GM18499 (cell line): ENCODE data around the gene PRKAG3.
"Not testable (repeated sequence)": the region's sequence is repeated elsewhere in the genome, so short reads cannot be mapped to it uniquely, and the experiment has no call there.

Experiments
- ATAC-seq: cut with Tn5 transposase; IDR thresholded peaks from one replicate; pipeline ENCODE4 v1.9.1; 2021; ENCODE audit warnings: moderate number of reproducible peaks; ENCODE audit not compliant: insufficient read depth, unreplicated experiment

PRKAG3 gene

DNA sequence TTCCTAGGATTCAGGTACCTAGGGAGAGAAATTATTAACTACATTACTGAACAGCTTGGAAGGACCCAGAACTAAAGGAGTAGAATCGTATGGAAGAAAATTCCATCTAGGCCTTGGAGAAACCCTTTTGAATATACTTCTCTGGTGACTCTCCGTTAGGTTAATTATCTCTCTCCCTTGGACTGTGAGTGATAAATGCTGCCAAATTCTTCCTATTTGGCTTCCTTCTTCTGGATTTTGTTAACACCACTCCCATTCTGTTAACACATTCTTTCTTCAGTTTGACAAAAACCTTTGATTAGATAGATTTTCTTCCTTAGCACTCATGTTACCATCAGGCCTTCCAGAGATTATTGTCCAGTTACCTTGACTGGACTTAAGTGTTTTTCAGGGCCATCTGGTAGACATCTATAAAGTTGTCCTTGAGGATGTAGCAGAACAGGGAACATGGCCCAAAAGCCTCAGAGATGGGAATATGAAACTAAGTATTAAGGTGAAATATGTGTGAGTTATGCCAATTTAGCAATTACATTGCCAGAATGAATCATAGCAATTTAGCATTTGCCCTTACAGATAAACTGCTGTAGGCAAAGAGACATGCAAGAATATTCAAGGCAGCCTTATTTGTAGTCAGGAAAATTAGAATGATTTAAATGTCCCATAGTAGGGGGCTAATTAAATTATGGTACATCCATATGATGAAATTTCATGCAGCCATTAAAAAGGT, 42.9 kb downstream of the PRKAG3 start:
- ATAC-seq, result no peak

DNA sequence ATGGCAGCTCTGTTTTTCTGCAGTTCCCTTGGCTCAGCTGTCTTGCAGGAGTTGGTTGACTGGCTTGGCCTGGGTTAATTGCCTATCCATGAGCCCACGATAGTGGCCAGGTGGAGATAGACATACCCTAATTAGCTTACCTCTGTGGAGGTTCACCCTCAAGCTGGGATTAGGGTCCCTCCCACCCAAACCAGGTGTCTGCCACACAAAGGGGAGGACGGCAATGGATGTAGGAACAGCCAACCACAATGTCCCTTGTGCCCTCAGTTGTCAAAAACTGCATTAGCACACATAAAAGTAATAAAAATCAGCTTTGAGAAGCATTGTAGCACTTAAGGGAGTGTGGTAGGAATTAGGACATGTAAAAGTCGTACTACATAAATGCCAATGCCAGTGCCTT, 45.5 kb downstream of the PRKAG3 start:
- ATAC-seq, result no peak

DNA sequence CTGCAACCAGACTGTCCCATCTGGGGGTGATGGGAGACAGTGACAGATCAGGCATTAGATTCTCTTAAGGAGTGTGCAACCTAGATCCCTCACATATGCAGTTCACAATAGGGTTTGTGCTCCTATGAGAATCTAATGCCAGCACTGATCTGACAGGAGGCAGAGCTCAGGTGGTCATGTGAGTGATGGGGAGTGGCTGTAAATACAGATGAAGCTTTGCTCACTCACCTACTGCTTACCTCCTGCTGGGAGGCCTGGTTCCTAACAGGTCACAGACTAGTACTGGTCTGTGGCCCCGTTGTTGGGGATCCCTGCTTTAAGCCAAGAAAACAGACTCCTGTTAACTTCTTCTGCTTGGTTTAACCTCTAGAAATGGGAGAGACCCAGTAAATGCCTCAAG, 46.5 kb downstream of the PRKAG3 start:
- no peak for ATAC-seq

DNA sequence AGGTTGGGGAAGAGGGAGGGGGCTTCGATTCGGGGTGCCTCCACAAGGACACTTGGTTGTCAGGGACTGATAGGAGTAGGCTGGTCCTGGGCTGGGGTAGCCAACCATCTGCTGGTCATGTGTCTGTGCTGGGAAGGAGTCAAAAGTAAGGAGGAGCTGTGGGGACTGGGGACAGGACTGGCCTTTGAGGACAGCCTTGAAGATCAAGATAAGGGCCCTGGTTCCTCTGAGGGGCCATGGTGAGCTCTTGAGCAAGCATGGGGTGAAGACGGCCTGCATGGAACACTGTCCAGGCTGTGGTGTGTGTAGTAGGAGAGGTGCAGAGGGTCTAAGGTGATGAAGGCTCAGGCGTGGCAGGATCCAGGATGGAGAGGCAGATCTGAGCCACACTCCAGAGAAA, 47.9 kb downstream of the PRKAG3 start:
- no peak for ATAC-seq

DNA sequence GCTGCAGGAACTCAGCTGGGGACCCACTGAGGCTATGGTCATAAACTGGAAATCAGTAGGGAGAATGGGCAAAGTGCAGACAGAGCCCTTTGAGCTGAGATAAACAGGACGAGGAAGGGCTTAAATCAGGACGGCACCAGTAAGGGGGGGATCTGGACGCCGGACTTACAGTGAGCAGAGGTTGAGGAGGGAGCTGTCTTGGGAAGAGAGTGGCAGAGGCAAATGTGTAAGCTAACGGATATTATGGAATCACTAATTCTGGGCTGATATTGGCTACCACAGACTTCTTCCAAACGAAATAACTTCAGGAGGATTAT, 49.1 kb downstream of the PRKAG3 start:
- no peak for ATAC-seq

DNA sequence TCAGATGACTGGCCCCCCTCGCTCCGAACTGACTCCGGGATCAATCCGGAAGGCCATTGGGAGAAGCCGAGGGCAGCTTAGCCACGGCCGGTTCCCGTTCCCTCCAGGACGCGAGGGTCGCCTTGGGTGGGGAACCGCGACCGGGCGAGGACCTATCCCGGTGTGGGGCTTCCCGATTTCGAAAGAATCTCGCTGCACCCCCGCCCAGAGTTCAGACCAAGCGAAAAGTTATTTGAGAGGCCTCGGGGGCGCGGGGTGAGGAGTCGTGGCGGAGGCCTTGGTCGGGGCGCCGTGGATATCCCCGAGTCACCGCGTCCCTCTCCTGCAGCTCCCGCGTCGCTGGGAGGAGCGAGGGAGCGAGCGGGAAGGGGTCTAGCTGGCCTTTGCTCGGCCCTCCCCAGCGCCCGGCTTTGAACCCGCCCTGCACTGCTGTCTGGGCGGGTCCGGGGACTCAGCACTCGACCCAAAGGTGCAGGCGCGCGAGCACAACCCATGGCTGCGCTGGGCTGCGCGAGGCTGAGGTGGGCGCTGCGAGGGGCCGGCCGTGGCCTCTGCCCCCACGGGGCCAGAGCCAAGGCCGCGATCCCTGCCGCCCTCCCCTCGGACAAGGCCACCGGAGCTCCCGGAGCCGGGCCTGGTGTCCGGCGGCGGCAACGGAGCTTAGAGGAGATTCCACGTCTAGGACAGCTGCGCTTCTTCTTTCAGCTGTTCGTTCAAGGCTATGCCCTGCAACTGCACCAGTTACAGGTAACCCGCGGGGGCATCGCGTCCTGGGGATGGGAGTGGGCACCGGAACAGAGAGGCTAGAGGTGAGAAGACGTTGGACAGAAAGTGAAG, 49.7 kb downstream of the PRKAG3 start, which contains the start of gene CYP27A1:
Gene CYP27A1, plus strand, starts transcription at position 457 of the 837 bp plus-strand sequence. Its CDS starts 36 bp downstream, at position 493.
- no peak for ATAC-seq

DNA sequence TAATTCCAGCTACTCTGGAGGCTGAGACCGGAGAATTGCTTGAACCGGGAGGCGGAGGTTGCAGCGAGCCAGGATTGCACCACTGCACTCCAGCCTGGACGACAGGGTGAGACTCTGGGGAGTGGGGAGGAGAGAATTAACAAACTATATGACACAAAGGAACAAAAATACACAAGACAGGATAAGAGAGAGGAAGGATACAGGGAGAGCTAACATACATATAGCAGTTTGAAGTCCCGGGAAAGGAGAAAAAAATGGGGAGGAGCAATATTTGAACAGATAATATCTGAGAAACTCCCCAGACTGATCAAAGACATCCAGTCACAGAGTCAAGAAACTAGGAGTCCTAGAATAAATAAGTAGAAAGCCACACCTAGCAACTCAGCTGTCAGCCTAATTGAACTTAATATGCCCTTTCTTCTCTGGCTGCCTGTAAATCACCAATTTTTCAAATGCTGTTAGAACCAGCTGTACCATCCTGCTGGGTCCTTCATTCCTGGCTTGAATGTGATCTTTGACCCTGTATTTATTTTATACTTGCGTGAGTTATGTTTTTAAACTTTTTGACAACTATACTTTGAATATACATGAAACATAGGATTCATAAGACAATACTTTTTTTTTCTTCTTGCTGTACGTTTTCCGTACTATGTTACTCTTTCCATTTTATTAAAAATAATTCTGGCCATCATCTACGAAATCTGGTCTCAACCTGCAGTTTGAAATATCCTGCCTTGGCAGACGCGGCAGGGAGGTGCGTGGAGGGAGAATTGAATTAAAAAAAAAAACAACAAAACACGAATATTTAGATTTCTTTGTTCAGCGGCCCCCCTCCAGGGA, 50.5 kb downstream of the PRKAG3 start:
- no peak for ATAC-seq

DNA sequence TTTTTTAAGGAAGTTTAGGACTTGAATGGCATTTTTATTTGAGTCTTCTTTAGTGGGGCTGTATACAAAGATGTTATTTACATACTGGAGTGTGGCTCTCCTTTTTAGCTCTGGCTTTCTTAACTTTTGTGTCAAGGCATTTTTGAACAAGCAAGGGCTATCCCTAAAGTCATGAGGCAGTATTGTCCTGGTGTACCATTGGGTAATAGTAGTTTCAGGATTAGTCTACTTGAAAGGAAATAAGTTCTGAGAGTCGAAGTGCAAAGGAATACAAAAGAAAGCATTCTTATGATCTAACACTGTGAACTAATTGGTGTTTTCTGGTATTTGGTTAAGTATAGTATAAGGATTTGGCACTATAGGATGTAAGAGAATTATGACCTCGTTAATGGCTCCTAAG, 51.6 kb downstream of the PRKAG3 start:
- no peak for ATAC-seq

DNA sequence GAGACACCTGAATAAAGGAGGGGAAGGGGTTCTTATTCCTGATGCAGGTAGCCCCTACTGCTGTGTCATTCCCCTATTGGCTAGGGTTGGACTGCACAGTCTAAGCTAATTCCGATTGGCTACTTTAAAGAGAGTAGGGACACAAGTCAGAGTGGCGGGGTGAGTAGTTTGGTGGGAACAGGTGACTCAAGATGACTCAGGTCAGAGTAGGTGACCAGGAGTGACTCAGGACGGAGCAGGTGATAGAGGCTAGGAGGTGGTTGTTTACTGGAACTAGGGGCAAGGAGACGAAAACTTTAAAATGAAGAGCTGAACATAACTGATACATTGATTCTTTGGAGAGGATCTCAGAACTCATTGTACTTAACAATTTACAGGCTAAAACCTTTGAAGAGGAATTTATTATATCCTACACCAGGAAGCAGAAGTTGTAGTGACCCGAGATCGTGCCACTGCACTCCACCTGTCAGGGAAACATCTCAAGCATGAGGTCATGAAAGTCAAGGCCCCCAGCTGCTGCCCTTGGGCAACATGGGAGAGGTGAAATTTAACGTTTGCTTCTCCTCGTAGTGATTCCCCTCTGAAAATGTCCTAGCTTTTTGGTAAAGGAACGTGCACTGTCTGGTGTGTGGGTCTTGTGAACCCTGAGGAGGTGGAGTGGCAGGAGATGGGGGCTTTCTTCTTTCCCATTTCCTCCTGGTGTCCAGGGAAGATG, 54.2 kb downstream of the PRKAG3 start:
- ATAC-seq, result no peak

DNA sequence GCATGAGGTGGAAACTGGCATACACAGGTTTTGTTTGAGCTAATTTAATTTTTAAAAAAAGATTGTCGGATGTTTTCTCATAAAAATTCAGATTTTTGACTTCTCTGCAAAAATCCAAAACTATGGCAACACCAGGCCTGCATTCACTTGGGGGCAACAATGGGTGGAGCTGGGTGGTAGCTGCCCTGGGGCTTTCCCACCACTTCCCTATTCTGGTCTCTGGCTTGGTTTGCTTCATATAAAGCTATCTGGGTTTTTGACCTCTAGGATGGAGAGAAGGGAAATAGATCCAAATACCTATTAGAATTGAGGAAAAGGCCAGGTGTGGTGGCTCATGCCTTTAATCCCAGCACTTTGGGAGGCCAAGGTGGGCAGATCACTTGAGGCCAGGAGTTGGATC, 55.1 kb downstream of the PRKAG3 start:
- no peak for ATAC-seq

DNA sequence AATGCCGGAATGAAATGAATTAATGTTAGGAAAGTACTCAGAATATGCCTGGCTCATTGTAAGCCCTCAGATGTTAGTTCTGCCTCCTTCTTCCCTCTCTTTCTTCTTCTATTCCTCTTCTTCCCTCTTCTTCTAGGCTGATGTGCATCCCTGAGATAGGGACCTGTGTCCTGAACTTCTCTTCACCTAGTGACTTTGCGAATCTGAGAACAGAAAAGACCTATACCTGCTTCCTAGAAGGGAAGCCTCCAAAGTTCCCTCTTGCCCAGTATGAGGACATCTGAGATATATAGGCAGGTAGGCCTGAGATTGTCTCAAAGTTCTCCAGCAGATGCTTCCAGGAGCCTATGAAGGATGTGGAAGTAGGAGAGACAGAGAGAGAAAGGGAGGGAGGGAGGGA, 57.7 kb downstream of the PRKAG3 start:
- ATAC-seq, result no peak

DNA sequence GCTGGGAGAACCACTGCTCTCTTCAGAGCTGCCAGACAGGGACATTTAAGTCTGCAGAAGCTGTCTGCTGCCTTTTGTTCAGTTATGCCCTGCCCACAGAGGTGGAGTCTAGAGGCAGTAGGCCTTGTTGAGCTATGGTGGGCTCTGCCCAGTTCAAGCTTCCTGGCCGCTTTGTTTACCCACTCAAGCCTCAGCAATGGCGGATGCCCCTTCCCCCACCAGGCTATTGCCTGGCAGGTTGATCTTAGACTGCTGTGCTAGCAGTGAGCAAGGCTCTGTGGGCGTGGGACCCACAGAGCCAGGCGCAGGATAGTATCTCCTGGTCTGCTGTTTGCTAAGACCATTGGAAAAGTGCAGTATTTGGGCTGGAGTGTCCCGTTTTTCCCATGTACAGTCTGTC, 58.8 kb downstream of the PRKAG3 start:
- not testable (repeated sequence) for ATAC-seq
